GM20000 (cell line): ENCODE data around the gene MAG.

Source experiments
- DNase-seq: peaks from one replicate; pipeline ENCODE4 v3.0.0; 2012; ENCODE audit warnings: low spot score
- CTCF ChIP-seq: IDR thresholded peaks from 2 replicates; pipeline ENCODE4 v1.5.1; 2012; ENCODE audit warnings: mild to moderate bottlenecking, control low read depth; ENCODE audit errors: extremely low read depth, missing control alignments

The MAG gene

GRCh38 chr19:35294328-35294727 lies 2.4 kb downstream of the MAG start:
- TF ChIP-seq CTCF, result no peak
- DNase-seq, result no peak

GRCh38 chr19:35294859-35295791 lies 3.2 kb downstream of the MAG start:
- no peak for DNase-seq
- TF ChIP-seq CTCF, result no peak

- peak; percentile 78 for DNase-seq
- TF ChIP-seq CTCF, result no peak
Observed at GRCh38 chr19:35295792-35296462, 4.0 kb downstream of the MAG start.

- no peak for DNase-seq
- no peak for TF ChIP-seq CTCF
Observed at GRCh38 chr19:35296644-35297514, 4.9 kb downstream of the MAG start.

GRCh38 chr19:35297515-35297848 lies 5.5 kb downstream of the MAG start:
- no peak for DNase-seq
- TF ChIP-seq CTCF, result no peak

- DNase-seq, result no peak
- no peak for TF ChIP-seq CTCF
Observed at GRCh38 chr19:35297922-35298321, 6.0 kb downstream of the MAG start.
